ENCODE data around the gene S100A5.

S100A5 gene

GRCh38 chr1:153507926-153508583 lies 32.7 kb downstream of the S100A5 start:
- no peak for TF ChIP-seq CTCF (IDR thresholded peaks at IDR 0.05; ENCODE audit: extremely low read depth, insufficient read depth, missing control alignments)
- in situ Hi-C loops (cut with MboI; ENCODE audit: low pct_unique_long_range_greater_than_20kb, low sequenced_read_pairs, unreplicated experiment), result loop anchor here (25.0 kb wide), 1 partner anchor 479 kb away; the partner anchor contains the start of genes JTB, RAB13 and RPS27
- no peak for DNase-seq (ENCODE audit: low spot score)

- no peak for TF ChIP-seq CTCF (IDR thresholded peaks at IDR 0.05; ENCODE audit: extremely low read depth, insufficient read depth, missing control alignments)
- in situ Hi-C loops (cut with MboI; ENCODE audit: low pct_unique_long_range_greater_than_20kb, low sequenced_read_pairs, unreplicated experiment), result loop anchor here (25.0 kb wide), 1 partner anchor 480 kb away; the partner anchor contains the start of genes JTB, RAB13 and RPS27
- no peak for DNase-seq (ENCODE audit: low spot score)
These were observed 33.8 kb downstream of the S100A5 start for GRCh38 chr1:153506831-153507413.

DNA sequence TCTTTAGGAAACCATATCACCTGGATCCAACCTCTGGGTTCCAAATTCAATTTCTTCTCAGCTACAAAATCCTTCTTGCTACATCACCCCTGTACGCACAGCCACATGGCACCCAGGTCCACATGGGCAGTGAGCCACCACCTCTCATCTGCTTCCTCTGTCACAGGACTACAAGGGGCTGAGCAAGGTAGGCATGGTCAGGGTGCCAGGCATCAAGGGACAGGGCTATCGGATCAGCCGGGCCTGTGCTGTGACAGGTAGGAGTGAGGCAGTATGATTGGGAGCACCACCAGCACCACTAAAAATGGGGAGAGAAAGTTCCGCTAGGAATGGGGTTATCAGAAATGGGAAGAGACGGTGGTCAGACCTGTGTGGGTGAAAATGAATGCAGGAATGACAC lies 34.3 kb downstream of the S100A5 start:
- DNase-seq (ENCODE audit: low spot score), result no peak
- no peak for TF ChIP-seq CTCF (IDR thresholded peaks at IDR 0.05; ENCODE audit: extremely low read depth, insufficient read depth, missing control alignments)
- in situ Hi-C loops (cut with MboI; ENCODE audit: low pct_unique_long_range_greater_than_20kb, low sequenced_read_pairs, unreplicated experiment), result loop anchor here (25.0 kb wide), 1 partner anchor 481 kb away; the partner anchor contains the start of genes JTB, RAB13 and RPS27

- in situ Hi-C loops (cut with MboI; ENCODE audit: low pct_unique_long_range_greater_than_20kb, low sequenced_read_pairs, unreplicated experiment), result loop anchor here (25.0 kb wide), 1 partner anchor 482 kb away; the partner anchor contains the start of genes JTB, RAB13 and RPS27
- no peak for DNase-seq (ENCODE audit: low spot score)
- TF ChIP-seq CTCF (IDR thresholded peaks at IDR 0.05; ENCODE audit: extremely low read depth, insufficient read depth, missing control alignments), result no peak
These were observed 35.2 kb downstream of the S100A5 start for GRCh38 chr1:153505576-153505975.

DNA sequence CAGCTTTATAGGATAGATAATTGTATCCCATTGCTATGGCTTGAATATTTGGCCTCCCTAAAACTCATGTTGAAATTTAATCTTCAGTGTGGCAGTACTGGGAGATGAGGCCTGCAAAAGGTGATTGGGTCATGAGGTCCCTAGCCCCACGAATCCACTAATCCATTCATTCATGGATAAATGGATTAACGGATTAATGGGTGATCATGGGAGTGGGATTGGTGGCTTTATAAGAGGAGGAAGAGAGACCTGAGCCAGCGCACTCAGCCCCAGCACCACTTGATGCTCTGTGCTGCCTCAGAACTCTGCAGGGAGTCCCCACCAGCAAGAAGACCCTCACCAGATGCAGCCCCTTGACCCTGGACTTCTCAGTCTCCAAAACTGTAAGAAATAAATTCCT lies 37.0 kb downstream of the S100A5 start:
- DNase-seq (ENCODE audit: low spot score), result no peak
- no peak for TF ChIP-seq CTCF (IDR thresholded peaks at IDR 0.05; ENCODE audit: extremely low read depth, insufficient read depth, missing control alignments)
- in situ Hi-C loops (cut with MboI; ENCODE audit: low pct_unique_long_range_greater_than_20kb, low sequenced_read_pairs, unreplicated experiment), result loop anchor here (25.0 kb wide), 1 partner anchor 484 kb away; the partner anchor contains the start of genes JTB, RAB13 and RPS27

- TF ChIP-seq CTCF (IDR thresholded peaks at IDR 0.05; ENCODE audit: extremely low read depth, insufficient read depth, missing control alignments), result no peak
- in situ Hi-C loops (cut with MboI; ENCODE audit: low pct_unique_long_range_greater_than_20kb, low sequenced_read_pairs, unreplicated experiment), result no loop called here
These were observed 42.0 kb downstream of the S100A5 start for GRCh38 chr1:153498746-153499145.

More at GRCh38 chr1:153498746-153499145, 42.0 kb downstream of the S100A5 start:
- DNase-seq (ENCODE audit: low spot score), result no peak
